HFFc6 (cell line): ENCODE measurements around the gene PDS5A. TPM values are rescaled to one million over a fixed set of nuclear protein-coding genes. Genes with fewer than 3 reads are reported as not detected.

Experiments used
- DNase-seq: peaks from one replicate; pipeline ENCODE4 v3.0.0-alpha.2; 2018
- H3K27ac Mint-ChIP-seq: 2 replicates; pipeline ENCODE4 v1.8.0; 2020; ENCODE audit warnings: mild to moderate bottlenecking, mixed read lengths
- H3K27me3 Mint-ChIP-seq: 2 replicates; pipeline ENCODE4 v1.8.0; 2021; ENCODE audit warnings: mild to moderate bottlenecking, moderate library complexity, mixed read lengths; ENCODE audit not compliant: insufficient read depth
- H3K36me3 Mint-ChIP-seq: 2 replicates; pipeline ENCODE4 v1.8.0; 2021; ENCODE audit warnings: low read depth, mixed read lengths
- H3K4me1 Mint-ChIP-seq: 2 replicates; pipeline ENCODE4 v1.8.0; 2020; ENCODE audit warnings: low read depth, mixed read lengths
- H3K4me3 Mint-ChIP-seq: 2 replicates; pipeline ENCODE4 v1.8.0; 2020; ENCODE audit warnings: mild to moderate bottlenecking, moderate library complexity, mixed read lengths
- H3K9me3 Mint-ChIP-seq: 2 replicates; pipeline ENCODE4 v1.8.0; 2020; ENCODE audit warnings: mild to moderate bottlenecking, mixed read lengths
- CTCF ChIP-seq: fragments of 200-600 bp; sonication (generic); IDR thresholded peaks from 2 replicates; pipeline ENCODE4 v1.5.0; 2021; ENCODE audit warnings: antibody characterized with exemption, mild to moderate bottlenecking
- total RNA-seq, 6 experiments: library from RNA; stranded (reverse); fragmentation: NEBNext Ultra II Directional; extraction: Animal tissue kit (Norgen Biotek cat#: 25700); gene quantifications; 2 replicates in 1 of 6; 3 replicates in 5 of 6; pipeline ENCODE4 v1.2.3, GENCODE V29; 2021

The PDS5A gene
- total RNA-seq, 6 experiments from 2014 or later = 41.0 to 49.8 (median 46.8) TPM

GRCh38 chr4:39928538-39928937 is 49.2 kb downstream of the PDS5A start:
- H3K4me3 Mint-ChIP-seq = no peak overlapping the region
- peaks cover 15% of the 10 kb centered on the region; the same call in 1 of the 2 replicates for H3K36me3 Mint-ChIP-seq
- TF ChIP-seq CTCF = no peak
- no peak overlapping the region for H3K27ac Mint-ChIP-seq
- H3K9me3 Mint-ChIP-seq = no peaks in the 10 kb centered on the region
- no peak for DNase-seq
- H3K4me1 Mint-ChIP-seq = peaks cover 8% of the 10 kb centered on the region
- H3K27me3 Mint-ChIP-seq = peaks cover 1% of the 10 kb centered on the region

GRCh38 chr4:39924014-39924413 is 53.7 kb downstream of the PDS5A start:
- DNase-seq = no peak
- peaks cover 16% of the 10 kb centered on the region; the same call in 1 of the 2 replicates for H3K36me3 Mint-ChIP-seq
- peaks cover 1% of the 10 kb centered on the region for H3K27me3 Mint-ChIP-seq
- no peak overlapping the region for H3K4me3 Mint-ChIP-seq
- H3K9me3 Mint-ChIP-seq = no peaks in the 10 kb centered on the region
- no peaks in the 10 kb centered on the region for H3K4me1 Mint-ChIP-seq
- no peak for TF ChIP-seq CTCF
- H3K27ac Mint-ChIP-seq = no peak overlapping the region

GRCh38 chr4:39922399-39922798 is 55.3 kb downstream of the PDS5A start:
- Mint-ChIP-seq H3K4me3 (no peak overlapping the region), H3K27ac (no peak overlapping the region), H3K27me3 (peaks cover 1% of the 10 kb centered on the region), H3K4me1 (no peaks in the 10 kb centered on the region), H3K36me3 (peaks cover 16% of the 10 kb centered on the region; the same call in 1 of the 2 replicates), H3K9me3 (no peaks in the 10 kb centered on the region)
- TF ChIP-seq CTCF = no peak
- no peak for DNase-seq

- Mint-ChIP-seq H3K27me3 (no peaks in the 10 kb centered on the region; the same call in 1 of the 2 replicates), H3K4me1 (0 out of 2 replicates have a peak, but pooled peaks cover 2% of the 10 kb centered on the region), H3K36me3 (no peaks in the 10 kb centered on the region), H3K27ac (no peak overlapping the region), H3K9me3 (no peaks in the 10 kb centered on the region), H3K4me3 (no peak overlapping the region)
- TF ChIP-seq CTCF = no peak
- no peak for DNase-seq
Observed at GRCh38 chr4:39913471-39913870, 64.2 kb downstream of the PDS5A start.

- H3K36me3 Mint-ChIP-seq = peaks cover 18% of the 10 kb centered on the region
- no peaks in the 10 kb centered on the region for H3K9me3 Mint-ChIP-seq
- no peak for DNase-seq
- H3K27me3 Mint-ChIP-seq = peaks cover 2% of the 10 kb centered on the region; the same call in 1 of the 2 replicates
- no peak overlapping the region for H3K27ac Mint-ChIP-seq
- no peak for TF ChIP-seq CTCF
- H3K4me3 Mint-ChIP-seq = no peak overlapping the region
- H3K4me1 Mint-ChIP-seq = 0 out of 2 replicates have a peak, but pooled peaks cover 4% of the 10 kb centered on the region
Observed at GRCh38 chr4:39910064-39910463, 67.6 kb downstream of the PDS5A start.

GRCh38 chr4:39908284-39908683 is 69.4 kb downstream of the PDS5A start:
- Mint-ChIP-seq H3K36me3 (peaks cover 18% of the 10 kb centered on the region), H3K4me1 (0 out of 2 replicates have a peak, but pooled peaks cover 4% of the 10 kb centered on the region), H3K4me3 (no peak overlapping the region), H3K27me3 (peaks cover 2% of the 10 kb centered on the region; the same call in 1 of the 2 replicates), H3K9me3 (no peaks in the 10 kb centered on the region), H3K27ac (no peak overlapping the region)
- no peak for DNase-seq
- no peak for TF ChIP-seq CTCF
